HepG2 (cell line): ENCODE results near the gene RNASE13. TPM values are rescaled to one million over a fixed set of nuclear protein-coding genes. Genes with fewer than 3 reads are reported as not detected.

Source experiments
- ARID2 ChIP-seq: sonication (generic); formaldehyde crosslinking; IDR thresholded peaks from 2 replicates; pipeline ENCODE4 v1.8.1; 2022; ENCODE audit warnings: mild to moderate bottlenecking, missing genetic modification reagents, borderline replicate concordance
- ARID5B ChIP-seq: IDR thresholded peaks from 2 replicates; pipeline ENCODE4 v1.4.0; 2020; ENCODE audit warnings: mild to moderate bottlenecking, missing genetic modification reagents
- HMG20B ChIP-seq: conservative IDR thresholded peaks from 2 replicates; pipeline ENCODE4 v1.6.1; 2016; ENCODE audit warnings: missing genetic modification reagents, missing compliant biosample characterization
- SMARCC2 ChIP-seq: fragments of 450-650 bp; IDR thresholded peaks from 2 replicates; pipeline ENCODE4 v1.6.1; 2017; ENCODE audit warnings: antibody characterized with exemption, mild to moderate bottlenecking
- STAT5B ChIP-seq: sonication (generic); formaldehyde crosslinking; IDR thresholded peaks from 2 replicates; pipeline ENCODE4 v1.4.0; 2020; ENCODE audit warnings: missing genetic modification reagents
- SUZ12 ChIP-seq: fragments of 150-350 bp; IDR thresholded peaks from 2 replicates; pipeline ENCODE4 v1.6.1; 2014; ENCODE audit warnings: low read depth, low read length
- USF2 ChIP-seq, 2 experiments: sonication (generic) in 1 of 2; formaldehyde crosslinking in 1 of 2; IDR thresholded peaks; 2 replicates each; pipeline versions ENCODE4 v1.5.1 to v1.6.1; 2011 to 2020; ENCODE audit warnings: borderline replicate concordance in 1 of 2, low read depth in 1 of 2, low read length in 1 of 2, mild to moderate bottlenecking in 1 of 2, missing genetic modification reagents in 1 of 2, moderate library complexity in 1 of 2
- ZBTB49 ChIP-seq: sonication (generic); formaldehyde crosslinking; IDR thresholded peaks from 2 replicates; pipeline ENCODE4 v1.4.0; 2020; ENCODE audit warnings: missing genetic modification reagents, borderline replicate concordance
- ZKSCAN5 ChIP-seq: sonication (generic); formaldehyde crosslinking; IDR thresholded peaks from 2 replicates; pipeline ENCODE4 v1.5.1; 2020; ENCODE audit warnings: mild to moderate bottlenecking, missing genetic modification reagents
- ZNF124 ChIP-seq: sonication (generic); formaldehyde crosslinking; IDR thresholded peaks from 2 replicates; pipeline ENCODE4 v1.4.0; 2020; ENCODE audit warnings: missing genetic modification reagents
- ZNF546 ChIP-seq: sonication (generic); formaldehyde crosslinking; conservative IDR thresholded peaks from 2 replicates; pipeline ENCODE4 v1.8.1; 2023; ENCODE audit warnings: mild to moderate bottlenecking, missing genetic modification reagents
- polyA plus RNA-seq, 8 experiments: library from polyadenylated mRNA; depleted of rRNA in 3 of 8; stranded (reverse) in 7 of 8; unstranded in 1 of 8; fragments of >200 nt; fragmentation: Illumina TruSeq in 4 of 8; extraction: Trizol in 4 of 8; gene quantifications; 2 replicates each; pipeline versions ENCODE4 v1.2.1 to v1.2.3, GENCODE V29; 2011 to 2016; ENCODE audit warnings: low read depth in 4 of 8, missing spikeins in 1 of 8, mixed read lengths in 1 of 8; ENCODE audit not compliant: insufficient read depth in 1 of 8
- total RNA-seq, 5 experiments: library from RNA; depleted of rRNA; stranded (reverse); fragments of >200 nt; fragmentation: Illumina TruSeq; extraction: Trizol; gene quantifications; 2 replicates each; pipeline ENCODE4 v1.2.3, GENCODE V29; 2016; ENCODE audit warnings: low read depth in 1 of 5
- TF ChIP-seq, protein P1 (sequence below): sonication (generic); formaldehyde crosslinking; IDR thresholded peaks from 2 replicates; pipeline ENCODE4 v1.4.0; 2020; ENCODE audit warnings: missing genetic modification reagents

Gene RNASE13
- total and polyA plus RNA-seq, 2 of the 13 experiments (the other 11 are each of a cell fraction or from before 2014, with no cell fraction given) = 1.0 TPM; not detected in 1

- TF ChIP-seq, protein P1, sequence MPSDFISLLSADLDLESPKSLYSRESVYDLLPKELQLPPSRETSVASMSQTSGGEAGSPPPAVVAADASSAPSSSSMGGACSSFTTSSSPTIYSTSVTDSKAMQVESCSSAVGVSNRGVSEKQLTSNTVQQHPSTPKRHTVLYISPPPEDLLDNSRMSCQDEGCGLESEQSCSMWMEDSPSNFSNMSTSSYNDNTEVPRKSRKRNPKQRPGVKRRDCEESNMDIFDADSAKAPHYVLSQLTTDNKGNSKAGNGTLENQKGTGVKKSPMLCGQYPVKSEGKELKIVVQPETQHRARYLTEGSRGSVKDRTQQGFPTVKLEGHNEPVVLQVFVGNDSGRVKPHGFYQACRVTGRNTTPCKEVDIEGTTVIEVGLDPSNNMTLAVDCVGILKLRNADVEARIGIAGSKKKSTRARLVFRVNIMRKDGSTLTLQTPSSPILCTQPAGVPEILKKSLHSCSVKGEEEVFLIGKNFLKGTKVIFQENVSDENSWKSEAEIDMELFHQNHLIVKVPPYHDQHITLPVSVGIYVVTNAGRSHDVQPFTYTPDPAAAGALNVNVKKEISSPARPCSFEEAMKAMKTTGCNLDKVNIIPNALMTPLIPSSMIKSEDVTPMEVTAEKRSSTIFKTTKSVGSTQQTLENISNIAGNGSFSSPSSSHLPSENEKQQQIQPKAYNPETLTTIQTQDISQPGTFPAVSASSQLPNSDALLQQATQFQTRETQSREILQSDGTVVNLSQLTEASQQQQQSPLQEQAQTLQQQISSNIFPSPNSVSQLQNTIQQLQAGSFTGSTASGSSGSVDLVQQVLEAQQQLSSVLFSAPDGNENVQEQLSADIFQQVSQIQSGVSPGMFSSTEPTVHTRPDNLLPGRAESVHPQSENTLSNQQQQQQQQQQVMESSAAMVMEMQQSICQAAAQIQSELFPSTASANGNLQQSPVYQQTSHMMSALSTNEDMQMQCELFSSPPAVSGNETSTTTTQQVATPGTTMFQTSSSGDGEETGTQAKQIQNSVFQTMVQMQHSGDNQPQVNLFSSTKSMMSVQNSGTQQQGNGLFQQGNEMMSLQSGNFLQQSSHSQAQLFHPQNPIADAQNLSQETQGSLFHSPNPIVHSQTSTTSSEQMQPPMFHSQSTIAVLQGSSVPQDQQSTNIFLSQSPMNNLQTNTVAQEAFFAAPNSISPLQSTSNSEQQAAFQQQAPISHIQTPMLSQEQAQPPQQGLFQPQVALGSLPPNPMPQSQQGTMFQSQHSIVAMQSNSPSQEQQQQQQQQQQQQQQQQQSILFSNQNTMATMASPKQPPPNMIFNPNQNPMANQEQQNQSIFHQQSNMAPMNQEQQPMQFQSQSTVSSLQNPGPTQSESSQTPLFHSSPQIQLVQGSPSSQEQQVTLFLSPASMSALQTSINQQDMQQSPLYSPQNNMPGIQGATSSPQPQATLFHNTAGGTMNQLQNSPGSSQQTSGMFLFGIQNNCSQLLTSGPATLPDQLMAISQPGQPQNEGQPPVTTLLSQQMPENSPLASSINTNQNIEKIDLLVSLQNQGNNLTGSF (CRISPR knock-in tag) = 0 out of 2 replicates have a peak, but pooled peaks have one; percentile 22
- no peak for TF ChIP-seq HMG20B (CRISPR knock-in tag)
- 0 out of 2 replicates have a peak, but pooled peaks have one; percentile 58 for TF ChIP-seq ZBTB49 (CRISPR knock-in tag)
- TF ChIP-seq ARID5B (CRISPR knock-in tag) = peak; percentile 29; the same call in 1 of the 2 replicates
- TF ChIP-seq ZNF546 = 0 out of 2 replicates have a peak, but pooled peaks have one; percentile 7
- TF ChIP-seq ZNF124 (CRISPR knock-in tag) = peak; percentile 84; the same call in 1 of the 2 replicates
- TF ChIP-seq USF2 (IDR thresholded peaks at IDR 0.05; ENCODE audit: low read depth, low read length) = no peak
- TF ChIP-seq USF2 (CRISPR knock-in tag; IDR thresholded peaks at IDR 0.05; ENCODE audit: borderline replicate concordance) = no peak
- peak; percentile 10; the same call in 1 of the 2 replicates for TF ChIP-seq ZKSCAN5 (CRISPR knock-in tag)
- TF ChIP-seq SMARCC2 = no peak
- no peak for TF ChIP-seq SUZ12
- TF ChIP-seq STAT5B = no peak
- no peak for TF ChIP-seq ARID2 (CRISPR knock-in tag)
Observed at GRCh38 chr14:21069388-21070082, 34.9 kb upstream of the RNASE13 start (continued).
